Measurements from ENCODE around the gene MORN1.

DNA sequence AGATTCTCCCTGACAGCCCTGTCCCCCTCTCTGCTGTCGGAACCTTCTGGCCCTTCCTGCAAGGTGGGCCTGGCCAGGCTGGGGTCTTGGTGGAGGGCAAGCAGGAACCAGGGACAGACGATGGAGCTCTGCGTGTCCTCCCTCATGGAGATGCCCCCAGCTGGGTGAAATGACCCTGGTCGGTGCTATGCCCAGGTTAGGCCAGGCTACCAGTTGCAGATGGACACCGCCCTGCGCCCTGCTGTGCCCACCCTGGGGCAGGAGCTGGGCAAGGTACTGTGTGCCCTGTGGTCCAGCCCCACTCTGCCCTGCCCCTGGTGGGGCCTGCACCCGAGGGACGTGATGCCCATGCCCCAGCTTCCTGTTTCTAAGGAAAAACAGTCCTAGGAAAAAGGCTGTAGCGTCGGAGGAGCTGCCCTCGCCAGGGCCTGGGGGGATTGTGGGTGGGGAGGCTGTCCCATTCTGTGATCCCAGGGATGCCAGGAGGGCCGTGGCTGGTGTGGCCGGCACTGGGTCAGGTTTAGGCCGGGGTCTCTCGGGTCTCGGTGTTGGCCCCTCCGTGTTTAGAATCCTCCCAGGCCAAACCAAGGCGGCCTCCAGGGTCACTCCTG lies 77.6 kb downstream of the MORN1 start:
- TF ChIP-seq POLR2AphosphoS5 (IDR thresholded peaks at IDR 0.05; ENCODE audit: low read depth, low read length) (no peak), SPI1 (IDR thresholded peaks at IDR 0.05; ENCODE audit: low read depth, low read length) (no peak), POLR2A (IDR thresholded peaks at IDR 0.05; ENCODE audit: low read depth, low read length) (no peak), TAF1 (IDR thresholded peaks at IDR 0.05; ENCODE audit: low read depth, low read length) (no peak)

Data from GM12891 (cell line).